NCI-H1436 (cell line): ENCODE measurements around the gene GABRA5.
"Not testable (repeated sequence)": the region's sequence is repeated elsewhere in the genome, so short reads cannot be mapped to it uniquely, and the experiment has no call there.

Experiments used
- DNase-seq: peaks from one replicate; lab custom pipeline; 2025; lab: John Stamatoyannopoulos, UW

Gene GABRA5

DNA sequence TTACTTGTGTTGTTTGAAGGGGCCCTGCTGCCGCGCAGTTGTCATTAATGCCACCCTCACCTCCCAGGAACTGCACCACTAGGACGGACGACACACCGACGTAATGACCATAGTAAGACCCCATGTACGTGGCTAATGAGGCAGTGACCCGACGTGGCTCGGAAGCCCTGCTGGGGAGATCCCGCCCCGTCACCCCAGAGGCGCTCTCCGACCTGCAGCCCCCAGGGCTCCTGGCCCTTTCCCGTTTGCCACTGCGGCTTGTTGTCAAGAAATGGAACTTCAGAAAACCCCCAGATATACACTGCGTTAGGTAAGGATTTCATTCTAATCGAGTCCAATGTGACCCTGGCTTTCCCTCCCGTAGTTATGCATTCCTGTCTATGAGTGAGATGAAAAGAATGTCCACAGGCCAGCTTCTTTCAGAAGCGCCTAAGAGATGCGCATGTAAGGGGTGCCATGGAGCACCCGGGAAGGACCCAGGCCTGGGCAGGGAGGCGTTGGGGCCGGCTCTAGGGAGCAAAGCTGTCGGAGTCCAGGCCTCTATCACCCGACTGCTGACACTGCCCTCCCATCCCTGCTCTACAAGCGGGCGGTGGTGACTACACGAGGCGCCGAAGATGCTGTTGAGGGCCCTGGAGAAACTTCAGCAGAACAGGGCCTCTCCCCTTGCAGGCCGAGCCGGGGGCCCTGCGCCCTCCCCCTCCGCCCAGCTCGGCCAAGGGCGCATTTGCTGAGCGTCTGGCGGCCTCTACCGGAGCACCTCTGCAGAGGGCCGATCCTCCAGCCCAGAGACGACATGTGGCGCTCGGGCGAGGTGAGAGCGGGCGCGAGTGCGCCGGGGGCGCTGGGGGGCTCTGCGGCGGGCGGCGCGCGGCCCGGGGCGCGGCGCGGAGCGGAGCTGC is at the start of gene GABRA5:
Gene GABRA5, plus strand, starts transcription at position 765 of the 902 bp plus-strand sequence. CDS start 2,187 bp downstream, outside the sequence.
- no peak for DNase-seq

DNA sequence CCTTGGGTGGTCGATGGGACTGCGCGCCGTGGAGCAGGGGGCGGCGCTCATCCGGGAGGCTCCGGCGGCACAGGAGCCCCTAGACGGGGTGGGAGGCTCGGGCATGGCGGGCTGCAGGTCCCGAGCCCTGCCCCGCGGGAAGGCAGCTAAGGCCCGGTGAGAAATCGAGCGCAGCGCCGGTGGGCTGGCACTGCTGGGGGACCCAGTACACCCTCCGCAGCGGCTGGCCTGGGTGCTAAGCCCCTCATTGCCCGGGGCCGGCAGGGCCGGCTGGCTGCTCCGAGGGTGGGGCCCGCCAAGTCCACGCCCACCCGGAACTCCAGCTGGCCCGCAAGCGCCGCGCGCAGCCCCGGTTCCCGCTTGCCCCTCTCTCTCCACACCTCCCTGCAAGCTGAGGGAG is 35.7 kb upstream of the GABRA5 start:
- DNase-seq, result not testable (repeated sequence)

DNA sequence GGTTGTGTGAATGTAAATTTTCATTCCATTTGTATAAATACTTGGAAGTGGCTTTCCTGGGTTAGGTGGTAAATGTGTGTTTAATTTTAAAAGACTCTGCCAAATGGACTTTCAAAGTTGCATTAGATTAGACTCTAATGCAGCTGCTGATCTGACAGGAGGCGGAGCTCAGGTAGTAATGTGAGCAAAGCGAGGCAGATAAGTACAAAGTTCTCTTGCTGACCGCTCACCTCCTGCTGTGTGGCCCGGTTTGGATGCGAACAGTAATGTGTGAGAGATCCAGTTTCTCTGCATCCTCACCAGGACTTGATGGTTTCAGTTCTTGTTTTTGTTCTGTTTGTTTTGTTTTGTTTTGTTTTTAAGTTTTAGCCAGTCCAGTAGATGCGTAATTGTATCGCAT is 34.9 kb upstream of the GABRA5 start:
- DNase-seq, result no peak

DNA sequence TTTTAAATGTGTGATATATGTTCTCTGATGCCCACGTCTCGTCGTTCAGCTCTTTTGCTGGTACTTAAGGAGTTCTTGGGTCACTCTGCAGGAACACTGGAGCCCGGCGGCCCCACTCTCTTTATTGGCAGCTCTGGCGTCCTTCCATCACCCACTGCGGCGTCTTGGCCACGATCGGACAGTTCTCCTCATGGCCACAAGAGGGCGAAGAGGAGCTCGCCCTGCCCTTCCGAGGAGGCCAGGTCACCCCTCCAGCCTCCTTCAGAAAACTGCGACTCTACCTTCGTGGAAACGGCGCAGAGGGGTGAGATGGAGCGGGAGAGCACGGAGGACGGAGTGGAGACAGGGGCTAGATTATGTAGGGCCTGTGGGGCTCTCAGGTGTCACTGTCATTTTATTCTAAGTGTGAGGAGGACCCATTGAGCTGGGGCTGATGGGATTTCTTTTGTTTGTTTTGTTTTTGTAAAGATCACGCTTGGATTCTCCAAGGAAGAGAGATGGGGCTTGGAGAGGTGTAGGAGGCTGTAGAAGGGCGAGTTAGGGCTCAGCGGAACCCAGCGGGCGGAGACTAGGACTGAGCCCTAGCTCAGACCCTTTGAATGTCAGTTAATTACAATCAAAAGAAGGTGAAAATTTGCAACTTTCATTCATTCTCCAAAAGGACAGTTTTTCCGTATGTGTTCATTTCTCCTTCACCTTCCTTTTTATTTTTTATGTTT is 28.0 kb upstream of the GABRA5 start:
- no peak for DNase-seq

DNA sequence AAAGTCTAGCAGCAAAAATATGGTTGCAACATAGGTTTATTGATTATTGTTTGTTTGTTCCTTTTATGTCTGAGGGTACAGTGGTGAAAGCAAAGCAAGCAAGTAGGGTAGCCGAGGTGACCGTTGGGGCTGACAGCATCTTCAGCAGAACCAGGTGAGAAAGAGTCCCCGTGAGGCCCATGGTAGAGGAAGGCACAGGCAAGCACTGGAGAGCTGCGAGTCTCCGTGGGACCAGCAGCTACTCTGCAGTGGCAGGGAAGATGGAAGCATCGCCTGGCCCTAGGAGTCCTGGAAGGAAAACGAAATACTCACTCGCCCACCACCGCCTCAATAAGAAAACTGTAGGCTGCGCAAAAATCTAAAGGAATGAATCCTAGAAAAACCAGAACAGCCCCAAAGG is 25.3 kb upstream of the GABRA5 start:
- no peak for DNase-seq

- no peak for DNase-seq
These were observed 24.9 kb upstream of the GABRA5 start for GRCh38 chr15:26841941-26842340.

- DNase-seq, result no peak
These were observed 24.5 kb upstream of the GABRA5 start for GRCh38 chr15:26842391-26842790.

DNA sequence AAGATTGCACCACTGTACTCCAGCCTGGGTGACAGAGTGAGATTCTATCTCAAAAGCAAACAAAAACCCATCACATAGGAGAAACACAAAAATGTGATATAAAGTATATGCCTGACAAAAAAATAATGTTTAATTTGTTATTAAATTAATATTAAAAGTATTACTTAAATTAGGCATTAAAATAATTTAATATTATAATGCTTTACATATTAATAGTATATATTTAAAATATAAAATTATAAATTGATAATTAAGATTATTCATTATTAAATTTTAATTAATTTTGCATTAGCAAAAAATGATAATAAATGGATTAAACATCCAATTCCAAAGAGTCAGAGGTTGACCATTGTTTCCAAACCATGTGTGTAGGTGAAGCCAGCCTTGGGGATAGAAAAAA is 22.0 kb upstream of the GABRA5 start:
- no peak for DNase-seq

GRCh38 chr15:26848498-26848897 is 18.4 kb upstream of the GABRA5 start:
- DNase-seq, result no peak

DNA sequence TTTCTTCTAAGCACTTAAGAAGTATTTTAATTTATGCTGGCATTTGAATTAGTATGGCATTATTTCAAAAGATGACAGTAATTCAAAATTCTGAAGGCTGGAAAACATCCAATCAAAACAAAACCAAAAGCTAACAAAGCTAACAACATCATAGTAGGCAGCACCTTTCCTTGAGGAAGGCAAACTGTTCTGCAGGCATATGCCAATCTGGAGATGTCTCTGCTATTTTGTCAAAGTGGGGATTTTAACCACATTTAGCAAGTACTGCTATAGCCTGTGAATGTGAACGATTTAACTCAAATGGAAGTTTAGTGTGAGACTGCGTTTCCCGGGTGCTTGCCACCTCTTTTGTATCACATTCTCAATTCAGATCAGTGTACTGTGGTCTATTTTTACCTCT is 16.7 kb upstream of the GABRA5 start:
- DNase-seq, result no peak

GRCh38 chr15:26852980-26853379 is 13.9 kb upstream of the GABRA5 start:
- DNase-seq, result no peak

GRCh38 chr15:26854435-26854834 is 12.4 kb upstream of the GABRA5 start:
- no peak for DNase-seq

GRCh38 chr15:26864664-26865191 is 2.1 kb upstream of the GABRA5 start:
- DNase-seq, result peak; percentile 27

GRCh38 chr15:26867200-26868007 is 542 bp downstream of the GABRA5 start:
- no peak for DNase-seq

GRCh38 chr15:26868029-26868685 is 1.3 kb downstream of the GABRA5 start:
- no peak for DNase-seq

GRCh38 chr15:26869628-26870027 is 2.8 kb downstream of the GABRA5 start:
- no peak for DNase-seq

- DNase-seq, result no peak
These were observed 3.5 kb downstream of the GABRA5 start for GRCh38 chr15:26870346-26870745.

DNA sequence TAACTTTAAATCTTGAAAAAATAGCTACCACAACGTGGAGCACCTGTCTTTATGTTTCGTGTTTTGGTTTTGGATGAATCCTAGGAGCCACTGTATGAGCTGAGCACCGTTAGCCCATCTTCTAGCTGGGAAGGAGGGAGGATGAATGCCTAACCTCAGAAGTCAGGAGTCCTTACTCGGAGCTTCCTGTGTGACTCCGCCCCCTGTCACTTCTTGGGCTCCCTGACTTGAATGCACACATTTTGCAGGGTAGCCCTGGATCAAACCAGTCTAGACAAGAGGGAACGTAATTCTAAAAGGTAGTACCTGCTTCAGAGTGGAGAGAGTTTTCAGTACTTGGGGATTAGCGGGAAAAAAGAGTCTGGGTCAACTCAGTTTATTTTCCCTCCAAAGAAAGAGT is 5.3 kb downstream of the GABRA5 start:
- no peak for DNase-seq

DNA sequence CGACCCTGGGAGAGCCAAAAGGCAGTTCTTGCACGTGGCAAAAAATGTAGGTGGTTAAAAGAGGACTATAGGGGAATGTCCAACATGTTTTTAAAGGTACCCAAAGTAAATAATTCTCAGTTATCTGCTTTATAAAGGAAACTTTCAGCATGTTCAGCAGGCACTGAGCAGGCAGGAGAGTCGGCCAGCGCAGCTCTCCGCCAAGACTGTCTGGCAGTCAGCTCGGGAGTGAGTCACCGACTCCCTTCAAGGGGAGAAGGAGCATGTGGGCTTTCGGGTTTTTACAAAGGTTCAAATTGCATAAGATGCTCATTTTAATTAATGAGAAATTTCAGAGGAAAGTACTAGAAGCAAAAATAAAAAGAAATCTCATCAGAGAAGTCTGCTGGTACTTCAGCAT is 7.0 kb downstream of the GABRA5 start:
- DNase-seq, result no peak

GRCh38 chr15:26874774-26875475 is 8.1 kb downstream of the GABRA5 start:
- DNase-seq, result no peak

DNA sequence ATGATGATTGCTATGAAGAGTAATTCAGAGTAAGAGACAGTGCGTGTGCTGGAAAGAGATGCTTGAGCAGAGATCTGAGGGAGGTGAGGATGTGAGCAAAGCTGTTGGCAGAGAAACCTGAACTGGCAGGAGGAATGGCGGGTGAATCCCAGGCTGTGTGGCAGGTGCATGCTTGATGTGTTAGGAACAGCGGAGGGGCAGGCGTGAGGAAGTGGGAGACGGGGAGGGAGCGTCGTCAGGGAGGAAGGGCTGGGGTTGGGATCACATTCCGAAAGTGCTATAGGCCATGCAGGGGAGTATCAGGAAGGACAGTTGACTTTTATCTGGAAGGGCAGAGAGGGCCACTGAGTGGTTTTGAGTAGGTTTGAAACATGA is 8.6 kb downstream of the GABRA5 start:
- DNase-seq, result no peak
